Limb (tissue), 2 donors: ENCODE data around the gene POLE.

Source experiments
- DNase-seq, 2 donors: peaks; one replicate each; pipeline ENCODE4 v3.0.0-alpha.2; 2016; ENCODE audit errors: extremely low spot score in 2 of 2

Gene POLE

GRCh38 chr12:132597333-132598316 is 89.5 kb downstream of the POLE start:
- DNase-seq: peak in 1 of 2 donors; percentile 71

GRCh38 chr12:132596016-132596415 is 91.1 kb downstream of the POLE start:
- DNase-seq: no peak

GRCh38 chr12:132595183-132595582 is 92.0 kb downstream of the POLE start:
- DNase-seq: no peak

GRCh38 chr12:132593938-132594358 is 93.2 kb downstream of the POLE start:
- DNase-seq: peak; percentile 86 to 95

- DNase-seq: no peak
These were observed 93.6 kb downstream of the POLE start for GRCh38 chr12:132593521-132593920.

GRCh38 chr12:132593071-132593470 is 94.1 kb downstream of the POLE start:
- DNase-seq: no peak

- DNase-seq: no peak
These were observed 94.7 kb downstream of the POLE start for GRCh38 chr12:132592282-132592970.

- DNase-seq: no peak
These were observed 95.8 kb downstream of the POLE start for GRCh38 chr12:132591107-132591935.

GRCh38 chr12:132588821-132589669 is 98.1 kb downstream of the POLE start:
- DNase-seq: no peak

GRCh38 chr12:132588319-132588718 is 98.8 kb downstream of the POLE start:
- no peak for DNase-seq

GRCh38 chr12:132587781-132588180 is 99.4 kb downstream of the POLE start:
- DNase-seq: no peak

GRCh38 chr12:132586929-132587328 is 100.2 kb downstream of the POLE start:
- DNase-seq: no peak

- no peak for DNase-seq
These were observed 102.0 kb downstream of the POLE start for GRCh38 chr12:132585177-132585576.

GRCh38 chr12:132584429-132584828 is 102.7 kb downstream of the POLE start:
- DNase-seq: no peak

GRCh38 chr12:132583736-132584135 is 103.4 kb downstream of the POLE start:
- no peak for DNase-seq

GRCh38 chr12:132583411-132583710 is 103.8 kb downstream of the POLE start:
- DNase-seq: no peak

GRCh38 chr12:132582582-132583410 is 104.3 kb downstream of the POLE start:
- no peak for DNase-seq

GRCh38 chr12:132582058-132582420 is 105.1 kb downstream of the POLE start:
- no peak for DNase-seq

GRCh38 chr12:132581348-132582057 is 105.6 kb downstream of the POLE start:
- DNase-seq: no peak
